Uterus (tissue), 4 donors: Measurements from ENCODE around the gene ASPG. TPM values are rescaled to one million over a fixed set of nuclear protein-coding genes. Genes with fewer than 3 reads are reported as not detected.

Experiments used
- DNase-seq, 2 donors: peaks; one replicate each; pipeline ENCODE4 v3.0.0-alpha.2; 2019 to 2020
- H3K27ac ChIP-seq, 2 donors: fragments of 200-600 bp; sonication (generic); 1 replicate in 1 of 2; 2 replicates in 1 of 2; pipeline ENCODE4 v1.5.1; 2016 to 2018
- H3K27me3 ChIP-seq, 2 donors: fragments of 200-600 bp; sonication (generic); one replicate each; pipeline ENCODE4 v1.5.1; 2018 to 2019; ENCODE audit warnings: control low read depth in 1 of 2
- H3K36me3 ChIP-seq, 2 donors: fragments of 200-600 bp; sonication (generic); one replicate each; pipeline ENCODE4 v1.5.1; 2019; ENCODE audit warnings: control low read depth in 1 of 2
- H3K4me1 ChIP-seq, 2 donors: fragments of 200-600 bp; sonication (generic); one replicate each; pipeline ENCODE4 v1.5.1; 2018 to 2019; ENCODE audit warnings: control low read depth in 1 of 2
- H3K4me3 ChIP-seq, 2 donors: fragments of 200-600 bp; sonication (generic); 1 replicate in 1 of 2; 2 replicates in 1 of 2; pipeline ENCODE4 v1.5.1; 2018 to 2019; ENCODE audit warnings: mild to moderate bottlenecking in 1 of 2
- H3K9me3 ChIP-seq, 2 donors: fragments of 200-600 bp; sonication (generic); one replicate each; pipeline ENCODE4 v1.5.1; 2019; ENCODE audit warnings: control low read depth in 1 of 2
- CTCF ChIP-seq, 4 experiments: fragments of 200-600 bp in 2 of 4; fragments of 450-650 bp in 2 of 4; sonication (generic) in 2 of 4; IDR thresholded peaks; one replicate each; pipeline ENCODE4 v1.5.1; 2016 to 2019; ENCODE audit warnings: antibody characterized with exemption in 4 of 4, mild to moderate bottlenecking in 2 of 4, moderate library complexity in 1 of 4
- POLR2A ChIP-seq, 2 donors: fragments of 450-650 bp; IDR thresholded peaks; one replicate each; pipeline ENCODE4 v1.6.1; 2016; ENCODE audit warnings: antibody characterized with exemption in 2 of 2, mild to moderate bottlenecking in 1 of 2, moderate library complexity in 1 of 2
- intact Hi-C: fragments of 100-400 bp; cut with DNase I; formaldehyde crosslinking; loops from one replicate; pipeline ENCODE4 v1.15.1; 2023; ENCODE audit warnings: low total_unique reads
- total RNA-seq, 4 donors: library from RNA; depleted of rRNA in 3 of 4; stranded (reverse); fragments of >200 nt in 3 of 4; gene quantifications; one replicate each; pipeline versions ENCODE4 v1.1.0 to v1.2.4, GENCODE V29; 2014 to 2023
- donor health status: DM: yes; HTN: yes; CAD: no.

ASPG gene
- total RNA-seq, 4 donors from 2014 or later: 0.41 to 16.2 (median 0.51) TPM; not detected in 1

- H3K4me3 ChIP-seq: no peak overlapping the region
- no peaks in the 10 kb centered on the region for H3K9me3 ChIP-seq
- TF ChIP-seq POLR2A (IDR thresholded peaks at IDR 0.05): no peak
- TF ChIP-seq CTCF (IDR thresholded peaks at IDR 0.05): no peak
- intact Hi-C loops: no loop called here
- H3K36me3 ChIP-seq: no peaks in the 10 kb centered on the region
- no peak for DNase-seq
- no peak overlapping the region for H3K27ac ChIP-seq
- H3K4me1 ChIP-seq: no peaks in the 10 kb centered on the region
- H3K27me3 ChIP-seq: no peaks in the 10 kb centered on the region
Measured at GRCh38 chr14:104093366-104094055, 8.0 kb downstream of the ASPG start.

DNA sequence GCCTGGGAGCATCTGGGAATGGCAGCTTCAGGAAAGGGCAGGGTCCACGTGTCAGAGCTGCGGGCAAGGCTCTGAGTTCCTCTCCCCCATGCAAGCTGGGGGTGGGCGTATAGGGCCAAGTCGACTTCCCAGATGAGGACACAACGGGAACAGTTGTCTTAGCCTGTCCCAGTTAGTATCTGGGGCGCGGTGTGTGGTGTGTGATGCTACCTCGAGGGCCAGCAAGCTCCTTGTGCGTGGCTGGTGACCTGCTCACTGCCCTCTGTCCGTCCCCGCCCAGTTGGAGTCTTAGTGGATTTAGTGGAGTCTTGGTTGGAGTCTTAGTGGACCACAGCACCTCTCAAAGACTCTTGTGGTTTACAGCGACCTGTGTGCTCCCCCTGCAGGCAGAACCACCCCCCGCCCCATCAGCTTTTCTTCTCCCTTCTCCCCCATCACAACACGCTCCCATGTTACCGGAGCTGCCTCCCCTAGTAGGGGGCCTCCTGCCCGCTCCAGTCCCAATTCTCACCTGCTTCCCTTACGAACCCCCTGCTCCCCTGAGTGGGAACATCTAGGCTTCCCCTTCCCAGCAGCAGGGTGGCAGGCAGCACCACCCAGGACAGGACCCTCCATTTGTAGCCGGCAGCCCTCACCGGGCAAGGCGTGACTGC is 8.7 kb downstream of the ASPG start:
- TF ChIP-seq CTCF (IDR thresholded peaks at IDR 0.05): no peak
- no peak for TF ChIP-seq POLR2A (IDR thresholded peaks at IDR 0.05)
- H3K27ac ChIP-seq: no peak overlapping the region
- no peak for DNase-seq
- H3K27me3 ChIP-seq: no peaks in the 10 kb centered on the region
- intact Hi-C loops: no loop called here
- H3K36me3 ChIP-seq: no peaks in the 10 kb centered on the region
- no peaks in the 10 kb centered on the region for H3K9me3 ChIP-seq
- no peaks in the 10 kb centered on the region for H3K4me1 ChIP-seq
- H3K4me3 ChIP-seq: no peak overlapping the region

GRCh38 chr14:104094709-104095425 is 9.4 kb downstream of the ASPG start:
- TF ChIP-seq CTCF (IDR thresholded peaks at IDR 0.05) (peak; percentile 45 to 74 (median 59)), POLR2A (IDR thresholded peaks at IDR 0.05) (no peak)
- no peak for DNase-seq
- intact Hi-C loops: no loop called here
- no peaks in the 10 kb centered on the region for H3K4me1 ChIP-seq
- no peaks in the 10 kb centered on the region for H3K36me3 ChIP-seq
- H3K27me3 ChIP-seq: no peaks in the 10 kb centered on the region
- H3K4me3 ChIP-seq: no peak overlapping the region
- no peak overlapping the region for H3K27ac ChIP-seq
- H3K9me3 ChIP-seq: no peaks in the 10 kb centered on the region

DNA sequence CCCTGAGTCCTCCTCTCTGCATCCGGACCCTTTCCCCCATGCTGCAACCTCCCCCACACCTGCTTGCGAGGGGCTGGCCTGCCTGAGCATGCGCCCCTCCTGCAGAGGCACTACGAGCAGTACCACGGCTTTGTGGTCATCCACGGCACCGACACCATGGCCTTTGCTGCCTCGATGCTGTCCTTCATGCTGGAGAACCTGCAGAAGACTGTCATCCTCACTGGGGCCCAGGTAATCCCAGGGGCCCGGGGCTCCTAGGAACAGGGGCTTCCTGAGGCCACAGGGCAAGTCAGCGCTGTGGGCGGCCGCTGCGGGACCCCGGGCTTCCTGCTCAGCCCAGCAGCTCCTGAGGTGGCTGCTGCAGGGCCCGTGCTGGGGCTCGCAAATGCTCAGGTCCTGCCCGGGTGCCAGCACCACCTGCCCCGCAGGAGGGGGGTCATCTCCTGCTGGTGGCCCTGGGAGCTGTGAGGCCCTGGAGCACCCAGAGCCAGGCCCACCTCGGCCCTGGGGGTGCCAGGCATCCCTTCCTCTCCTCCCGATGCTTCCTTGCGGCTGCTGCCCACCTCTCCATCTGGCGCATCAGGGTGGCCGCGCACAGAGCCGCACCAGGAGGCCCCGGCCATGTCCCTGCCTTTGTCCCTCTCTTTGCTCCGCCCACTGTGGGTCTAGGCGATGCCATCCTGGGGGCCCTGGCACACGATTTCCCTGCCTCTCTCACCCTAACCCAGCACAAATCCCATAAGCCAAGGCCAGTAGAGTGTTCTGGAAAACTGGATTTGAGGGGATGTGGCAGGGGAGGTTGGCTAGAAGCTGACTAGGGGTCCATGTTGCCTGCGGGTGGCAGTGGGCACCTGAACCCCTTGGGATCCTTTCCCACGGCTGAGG is 10.2 kb downstream of the ASPG start:
- Histone ChIP-seq H3K4me1 (no peaks in the 10 kb centered on the region), H3K27me3 (no peaks in the 10 kb centered on the region), H3K27ac (no peak overlapping the region), H3K4me3 (no peak overlapping the region), H3K36me3 (no peaks in the 10 kb centered on the region), H3K9me3 (no peaks in the 10 kb centered on the region)
- DNase-seq: no peak
- TF ChIP-seq POLR2A (IDR thresholded peaks at IDR 0.05) (no peak), CTCF (IDR thresholded peaks at IDR 0.05) (no peak)
- intact Hi-C loops: no loop called here
